HFF-Myc (cell line): ENCODE results near the gene MRC1.

Experiments
- DNase-seq: peaks from one replicate; pipeline ENCODE4 v3.0.0-alpha.2; 2011; ENCODE audit warnings: low read depth; ENCODE audit errors: extremely low read depth
- H3K4me3 ChIP-seq: replicated peaks from 2 replicates; pipeline ENCODE4 v1.5.1; 2011; ENCODE audit warnings: low read depth, mild to moderate bottlenecking, control low read depth, low read length
- TF ChIP-seq, protein P1 (sequence below): IDR thresholded peaks from 2 replicates; pipeline ENCODE4 v1.5.1; 2012; ENCODE audit warnings: mild to moderate bottlenecking, low read depth, low read length, control low read depth; ENCODE audit errors: missing control alignments

Gene MRC1

DNA sequence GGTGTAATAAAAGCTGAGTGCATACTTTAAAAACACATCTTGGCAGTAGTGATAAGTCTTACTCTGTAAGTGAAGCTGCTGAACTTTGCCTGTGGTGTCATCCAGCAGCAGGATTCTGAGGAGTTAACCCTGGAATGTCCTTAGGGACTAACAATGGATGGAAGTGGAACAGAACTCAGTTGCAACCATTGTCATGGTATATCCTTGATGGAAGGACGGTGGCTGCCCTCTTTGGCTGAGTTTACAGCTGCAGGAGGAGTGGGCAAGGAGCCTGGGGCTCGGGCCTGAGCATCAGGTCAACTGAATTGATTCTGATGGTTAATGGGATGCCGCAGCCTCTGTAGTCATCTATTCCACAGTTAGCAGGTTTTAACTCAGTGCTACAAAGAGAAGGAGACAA is 56.2 kb downstream of the MRC1 start:
- H3K4me3 ChIP-seq, result no peak overlapping the region
- DNase-seq, result no peak
- TF ChIP-seq, protein P1, sequence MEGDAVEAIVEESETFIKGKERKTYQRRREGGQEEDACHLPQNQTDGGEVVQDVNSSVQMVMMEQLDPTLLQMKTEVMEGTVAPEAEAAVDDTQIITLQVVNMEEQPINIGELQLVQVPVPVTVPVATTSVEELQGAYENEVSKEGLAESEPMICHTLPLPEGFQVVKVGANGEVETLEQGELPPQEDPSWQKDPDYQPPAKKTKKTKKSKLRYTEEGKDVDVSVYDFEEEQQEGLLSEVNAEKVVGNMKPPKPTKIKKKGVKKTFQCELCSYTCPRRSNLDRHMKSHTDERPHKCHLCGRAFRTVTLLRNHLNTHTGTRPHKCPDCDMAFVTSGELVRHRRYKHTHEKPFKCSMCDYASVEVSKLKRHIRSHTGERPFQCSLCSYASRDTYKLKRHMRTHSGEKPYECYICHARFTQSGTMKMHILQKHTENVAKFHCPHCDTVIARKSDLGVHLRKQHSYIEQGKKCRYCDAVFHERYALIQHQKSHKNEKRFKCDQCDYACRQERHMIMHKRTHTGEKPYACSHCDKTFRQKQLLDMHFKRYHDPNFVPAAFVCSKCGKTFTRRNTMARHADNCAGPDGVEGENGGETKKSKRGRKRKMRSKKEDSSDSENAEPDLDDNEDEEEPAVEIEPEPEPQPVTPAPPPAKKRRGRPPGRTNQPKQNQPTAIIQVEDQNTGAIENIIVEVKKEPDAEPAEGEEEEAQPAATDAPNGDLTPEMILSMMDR, result no peak

DNA sequence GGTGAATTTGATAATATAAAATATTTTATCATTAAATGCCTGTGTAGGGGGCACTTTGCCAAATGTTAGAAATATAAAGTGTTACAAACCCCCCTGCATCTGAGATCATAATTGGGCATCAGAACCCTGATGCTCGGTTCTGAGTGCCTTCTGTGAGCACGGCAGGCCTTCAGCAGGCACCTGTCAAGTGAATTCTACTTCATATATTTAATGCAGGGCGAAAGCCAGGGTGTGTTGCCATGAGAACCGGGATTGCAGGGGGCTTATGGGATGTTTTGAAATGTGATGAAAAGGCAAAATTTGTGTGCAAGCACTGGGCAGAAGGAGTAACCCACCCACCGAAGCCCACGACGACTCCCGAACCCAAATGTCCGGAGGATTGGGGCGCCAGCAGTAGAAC is 57.2 kb downstream of the MRC1 start:
- H3K4me3 ChIP-seq, result no peak overlapping the region
- TF ChIP-seq, protein P1, result no peak
- DNase-seq, result no peak

DNA sequence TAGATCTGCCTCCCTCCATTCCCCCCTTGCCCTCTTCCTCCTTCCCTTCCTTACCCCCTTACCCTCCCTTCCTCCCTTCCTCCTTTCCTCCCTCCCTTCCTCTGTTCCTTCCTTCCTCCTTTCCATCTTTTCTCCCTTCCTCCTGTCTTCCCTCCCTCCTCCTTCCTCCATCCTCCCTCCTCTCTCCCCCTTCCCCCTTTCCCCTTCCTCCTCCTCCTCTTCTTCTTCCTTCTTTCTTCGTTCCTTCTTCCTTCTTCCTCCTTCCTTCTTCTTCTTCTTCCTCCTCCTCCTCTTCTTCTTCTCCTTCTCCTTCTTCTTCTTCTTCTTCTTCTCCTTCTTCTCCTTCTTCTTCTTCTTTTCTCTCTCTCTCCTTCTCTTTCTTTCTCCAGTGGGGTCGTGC is 57.9 kb downstream of the MRC1 start:
- no peak overlapping the region for H3K4me3 ChIP-seq
- no peak for DNase-seq
- TF ChIP-seq, protein P1, result no peak

DNA sequence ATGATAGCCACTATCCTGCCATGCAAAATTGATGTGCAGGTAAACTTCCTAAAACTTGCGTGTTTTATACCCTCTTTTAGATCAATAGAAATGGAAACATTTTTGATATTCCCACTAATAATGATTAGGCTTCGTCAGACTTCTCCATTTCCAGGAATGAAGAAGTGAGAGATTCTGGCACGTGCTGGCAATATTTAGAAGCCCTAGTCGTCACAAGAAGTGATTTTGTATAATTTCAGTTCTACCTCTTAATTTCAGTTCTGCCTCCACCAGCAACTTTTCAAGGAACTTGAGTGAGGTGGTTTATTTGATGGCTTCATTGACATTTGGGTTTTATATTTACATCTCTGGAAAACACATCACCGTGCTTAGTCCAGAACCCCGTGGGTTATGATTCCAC is 61.9 kb downstream of the MRC1 start:
- TF ChIP-seq, protein P1, result no peak
- no peak overlapping the region for H3K4me3 ChIP-seq
- DNase-seq, result no peak

DNA sequence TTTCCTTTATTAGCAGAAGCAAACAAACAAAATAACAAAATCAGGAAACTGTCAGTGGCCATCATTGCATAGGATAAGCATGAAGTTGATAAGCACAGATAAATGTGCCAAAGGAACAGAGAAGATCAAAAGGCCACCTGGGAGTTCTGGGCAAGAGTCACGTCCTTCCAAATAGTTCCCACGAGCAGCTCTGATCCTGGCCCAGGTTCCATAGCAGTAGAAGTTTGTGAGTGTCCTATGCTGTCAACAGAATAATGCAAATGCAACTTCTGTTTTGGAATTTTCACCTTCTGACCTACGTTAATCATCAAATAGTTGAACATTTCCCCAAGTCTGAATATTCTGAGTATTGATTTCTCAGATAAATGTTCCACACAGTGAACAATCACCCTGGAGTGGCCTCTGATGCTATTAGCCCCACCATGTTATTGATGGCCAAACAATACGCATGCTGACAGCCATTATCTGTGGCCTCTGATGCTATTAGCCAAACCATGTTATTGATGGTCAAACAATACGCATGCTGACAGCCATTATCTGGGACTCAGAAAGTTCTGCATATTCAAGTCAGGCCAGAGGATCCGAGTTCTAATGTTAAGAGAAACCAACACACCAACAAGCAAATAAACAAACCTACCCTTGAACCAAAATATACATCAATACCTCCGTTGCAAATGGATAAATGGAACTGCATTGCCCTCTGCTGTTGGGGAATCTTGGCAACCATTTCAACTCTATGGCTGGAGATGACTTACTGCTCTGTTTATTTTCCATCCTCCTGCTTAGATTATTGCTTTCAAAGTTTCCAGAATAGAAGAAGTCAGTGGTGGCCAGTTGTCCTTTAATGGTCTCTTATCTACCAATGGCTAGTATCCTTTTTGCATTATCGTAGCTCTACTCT is 63.3 kb downstream of the MRC1 start:
- TF ChIP-seq, protein P1, result peak; percentile 35
- peak; percentile 21 for DNase-seq
- no peak overlapping the region for H3K4me3 ChIP-seq

DNA sequence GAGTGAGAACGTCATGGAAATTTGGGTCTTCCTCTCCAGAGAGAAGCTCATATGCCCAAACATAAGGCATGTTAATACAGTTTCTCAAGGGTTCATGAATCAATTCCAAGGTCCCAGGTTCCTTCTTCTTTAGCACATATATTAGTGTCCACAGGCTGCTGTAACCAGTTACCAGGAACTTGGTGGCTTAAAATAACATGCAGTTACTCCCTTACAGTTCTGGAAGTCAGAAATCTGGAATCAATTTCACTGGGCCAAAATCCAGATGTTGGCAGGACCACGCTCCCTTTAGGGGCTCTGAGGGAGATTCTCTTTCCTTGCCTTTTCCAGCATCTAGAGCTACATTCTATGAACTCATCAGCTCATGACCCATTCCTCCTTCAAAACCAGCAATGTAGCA is 64.8 kb downstream of the MRC1 start:
- TF ChIP-seq, protein P1, result no peak
- peak; percentile 43 for DNase-seq
- no peak overlapping the region for H3K4me3 ChIP-seq
